Measurements from ENCODE around the gene ARHGAP21.

ARHGAP21 gene

GRCh38 chr10:24552346-24553016 is 171.2 kb downstream of the ARHGAP21 start:
- DNase-seq (ENCODE audit: low read depth) = peak; percentile 94
- no peak overlapping the region for H3K4me3 ChIP-seq (ENCODE audit: low read length)
- TF ChIP-seq CTCF (IDR thresholded peaks at IDR 0.05; ENCODE audit: insufficient read depth, low read depth, low read length, missing control alignments) = peak; percentile 80

DNA sequence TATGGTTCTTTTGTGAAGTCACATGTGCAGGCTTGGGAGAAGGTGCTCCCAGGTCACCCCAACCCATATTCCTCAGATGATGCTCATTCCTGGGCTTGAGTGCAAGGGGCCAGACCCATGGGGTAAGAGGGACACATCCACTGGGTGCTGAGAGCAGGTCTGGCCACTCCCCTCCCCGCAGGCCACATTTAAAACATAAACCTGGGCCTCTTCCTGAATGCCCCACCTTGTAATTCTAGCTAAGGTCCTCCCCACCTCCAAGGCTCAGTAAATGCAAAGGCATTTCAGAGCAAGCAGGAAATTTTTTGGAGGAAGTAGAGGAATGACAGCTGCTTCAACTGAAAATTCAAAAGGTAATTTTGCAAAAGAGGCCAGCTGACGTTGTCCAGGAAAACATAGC is 172.5 kb downstream of the ARHGAP21 start:
- TF ChIP-seq CTCF (IDR thresholded peaks at IDR 0.05; ENCODE audit: insufficient read depth, low read depth, low read length, missing control alignments) = no peak
- peak; percentile 46 for DNase-seq (ENCODE audit: low read depth)
- no peak overlapping the region for H3K4me3 ChIP-seq (ENCODE audit: low read length)

GRCh38 chr10:24550680-24551079 is 173.0 kb downstream of the ARHGAP21 start:
- no peak overlapping the region for H3K4me3 ChIP-seq (ENCODE audit: low read length)
- no peak for DNase-seq (ENCODE audit: low read depth)

DNA sequence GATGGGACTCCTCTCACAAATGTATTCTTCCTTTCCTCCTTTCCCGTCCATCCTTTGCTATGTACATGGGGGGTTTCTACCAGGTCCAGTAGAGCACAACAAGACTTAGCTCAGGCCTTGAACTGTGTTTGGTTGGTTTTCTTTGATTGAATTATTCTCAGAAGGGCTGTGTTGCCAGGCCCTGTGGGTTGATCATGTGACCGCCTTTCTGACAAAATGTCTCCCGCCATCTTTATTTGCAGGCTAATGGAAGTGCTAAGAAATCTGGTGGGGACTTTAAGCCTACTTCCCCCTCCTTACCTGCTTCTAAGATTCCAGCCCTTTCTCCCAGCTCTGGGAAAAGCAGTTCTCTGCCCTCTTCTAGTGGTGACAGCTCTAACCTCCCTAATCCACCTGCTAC is 178.1 kb downstream of the ARHGAP21 start:
- H3K4me3 ChIP-seq (ENCODE audit: low read length) = no peak overlapping the region
- DNase-seq (ENCODE audit: low read depth) = no peak
- TF ChIP-seq CTCF (IDR thresholded peaks at IDR 0.05; ENCODE audit: insufficient read depth, low read depth, low read length, missing control alignments) = no peak

More at GRCh38 chr10:24550680-24551079, 173.0 kb downstream of the ARHGAP21 start:
- no peak for TF ChIP-seq CTCF (IDR thresholded peaks at IDR 0.05; ENCODE audit: insufficient read depth, low read depth, low read length, missing control alignments)

- DNase-seq (ENCODE audit: low read depth) = no peak
- no peak for TF ChIP-seq CTCF (IDR thresholded peaks at IDR 0.05; ENCODE audit: insufficient read depth, low read depth, low read length, missing control alignments)
- no peak overlapping the region for H3K4me3 ChIP-seq (ENCODE audit: low read length)
Observed at GRCh38 chr10:24544776-24545175, 178.9 kb downstream of the ARHGAP21 start.

- no peak for TF ChIP-seq CTCF (IDR thresholded peaks at IDR 0.05; ENCODE audit: insufficient read depth, low read depth, low read length, missing control alignments)
- DNase-seq (ENCODE audit: low read depth) = no peak
- no peak overlapping the region for H3K4me3 ChIP-seq (ENCODE audit: low read length)
Observed at GRCh38 chr10:24542314-24543270, 181.1 kb downstream of the ARHGAP21 start.
